IMR-90 (cell line): ENCODE results near the gene AMACR.

Source experiments
- SMC3 ChIP-seq: fragments of 150-350 bp; IDR thresholded peaks from 2 replicates; pipeline ENCODE4 v1.6.1; 2016; ENCODE audit warnings: low read depth, mild to moderate bottlenecking, antibody characterized with exemption, low read length, moderate library complexity
- TF ChIP-seq, protein P1 (sequence below): conservative IDR thresholded peaks from 2 replicates; pipeline ENCODE4 v1.5.1; 2012; ENCODE audit warnings: mild to moderate bottlenecking, low read depth, low read length, improper control_type of control experiment

GRCh38 chr5:34045023-34045422 lies 37.2 kb upstream of the AMACR start:
- no peak for TF ChIP-seq SMC3
- TF ChIP-seq, protein P1, sequence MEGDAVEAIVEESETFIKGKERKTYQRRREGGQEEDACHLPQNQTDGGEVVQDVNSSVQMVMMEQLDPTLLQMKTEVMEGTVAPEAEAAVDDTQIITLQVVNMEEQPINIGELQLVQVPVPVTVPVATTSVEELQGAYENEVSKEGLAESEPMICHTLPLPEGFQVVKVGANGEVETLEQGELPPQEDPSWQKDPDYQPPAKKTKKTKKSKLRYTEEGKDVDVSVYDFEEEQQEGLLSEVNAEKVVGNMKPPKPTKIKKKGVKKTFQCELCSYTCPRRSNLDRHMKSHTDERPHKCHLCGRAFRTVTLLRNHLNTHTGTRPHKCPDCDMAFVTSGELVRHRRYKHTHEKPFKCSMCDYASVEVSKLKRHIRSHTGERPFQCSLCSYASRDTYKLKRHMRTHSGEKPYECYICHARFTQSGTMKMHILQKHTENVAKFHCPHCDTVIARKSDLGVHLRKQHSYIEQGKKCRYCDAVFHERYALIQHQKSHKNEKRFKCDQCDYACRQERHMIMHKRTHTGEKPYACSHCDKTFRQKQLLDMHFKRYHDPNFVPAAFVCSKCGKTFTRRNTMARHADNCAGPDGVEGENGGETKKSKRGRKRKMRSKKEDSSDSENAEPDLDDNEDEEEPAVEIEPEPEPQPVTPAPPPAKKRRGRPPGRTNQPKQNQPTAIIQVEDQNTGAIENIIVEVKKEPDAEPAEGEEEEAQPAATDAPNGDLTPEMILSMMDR: no peak
